ENCODE measurements around the gene INPP4A.
A peak's percentile ranks its signal among the peaks of the same experiment; 100 is the strongest.

Gene INPP4A

DNA sequence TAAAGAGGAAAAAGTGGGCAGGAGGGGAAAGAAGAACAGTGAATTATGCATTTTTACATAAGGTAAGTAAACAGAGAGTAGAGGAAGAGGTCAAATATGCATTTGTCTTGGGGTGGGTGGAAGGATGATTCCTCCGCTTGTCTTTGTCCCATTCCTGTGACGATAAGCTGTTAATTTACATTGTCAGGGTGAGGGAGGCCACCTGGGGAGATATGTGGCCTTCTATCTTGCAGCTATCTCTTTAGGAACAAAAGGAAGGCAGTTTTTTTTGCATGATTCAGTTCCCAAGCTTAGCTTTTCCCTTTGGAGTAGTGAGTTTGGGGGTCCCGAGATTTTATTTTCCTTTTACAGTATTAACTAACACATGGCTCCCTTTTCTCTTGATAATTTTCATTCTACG is 2.2 kb upstream of the INPP4A start:
- TF ChIP-seq ZNF140 (tag by site-specific recombination; IDR thresholded peaks at IDR 0.05) (no peak), ZNF354C (tag by site-specific recombination; IDR thresholded peaks at IDR 0.05; ENCODE audit: borderline replicate concordance, low read depth) (no peak), ZNF174 (tag by site-specific recombination; IDR thresholded peaks at IDR 0.05) (no peak), TCF7L2 (IDR thresholded peaks at IDR 0.05; ENCODE audit: borderline replicate concordance, low read depth, low read length) (no peak), ZIC2 (tag by site-specific recombination; IDR thresholded peaks at IDR 0.05) (no peak), PBX3 (CRISPR knock-in tag; IDR thresholded peaks at IDR 0.05) (no peak), ZNF658 (tag by site-specific recombination; IDR thresholded peaks at IDR 0.05) (no peak), KLF1 (tag by site-specific recombination; IDR thresholded peaks at IDR 0.05) (no peak), ZNF623 (tag by site-specific recombination; IDR thresholded peaks at IDR 0.05) (no peak)
- Histone ChIP-seq H3K9me3 (ENCODE audit: control insufficient read depth, insufficient read depth, low read depth, low read length) (no peaks in the 10 kb centered on the region), H3K36me3 (ENCODE audit: control insufficient read depth in 2 of 2, insufficient read depth in 1 of 2, low read length in 2 of 2) (no peaks in the 10 kb centered on the region), H3K4me1 (ENCODE audit: control insufficient read depth, insufficient read depth, low read length) (peaks cover 6% of the 10 kb centered on the region; the same call in 1 of the 2 replicates), H3K27ac (ENCODE audit: extremely low read depth, low read depth, low read length) (no peak overlapping the region), H3K4me3 (ENCODE audit: low read depth, low read length) (no peak overlapping the region)
- ChIA-PET POLR2A (no interaction called here), CTCF (no interaction called here)

DNA sequence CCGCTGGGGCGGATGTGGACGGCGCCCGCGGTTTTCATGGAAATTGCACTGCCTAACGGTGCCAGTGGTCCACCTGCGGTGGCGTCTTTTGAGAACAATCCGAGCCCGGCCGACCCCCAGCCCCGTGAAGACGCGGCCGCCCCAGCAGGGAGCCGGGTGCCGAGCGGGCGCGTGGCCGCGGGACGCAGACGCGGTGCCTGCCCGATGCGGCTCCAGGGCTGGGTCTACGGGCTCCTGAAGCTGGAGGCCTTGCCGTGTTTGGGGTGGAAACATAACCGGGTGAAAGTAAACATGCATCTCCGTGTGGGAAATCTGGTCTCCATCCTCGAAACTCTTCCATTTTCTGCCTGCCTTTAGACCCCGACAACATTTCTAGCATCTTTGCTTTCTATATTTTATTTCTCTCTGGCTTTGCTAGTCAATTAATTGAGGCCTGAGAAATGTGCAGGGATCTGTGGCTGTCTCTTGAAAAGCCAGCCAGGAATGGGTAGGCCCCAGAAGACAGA is 572 bp downstream of the INPP4A start:
- H3K4me1 ChIP-seq (ENCODE audit: control insufficient read depth, insufficient read depth, low read length), result peaks cover 14% of the 10 kb centered on the region
- H3K9me3 ChIP-seq (ENCODE audit: control insufficient read depth, insufficient read depth, low read depth, low read length), result no peaks in the 10 kb centered on the region
- CTCF ChIA-PET, result interaction anchor here (0.6 kb wide), 1 partner anchor 160 kb away, joined by 3 read pairs; no protein-coding TSS in a partner anchor
- POLR2A ChIA-PET, result interaction anchor here (0.7 to 1.0 kb wide), 2 partner anchors 21 to 79 kb away, joined by 3 to 5 read pairs; no protein-coding TSS in a partner anchor
- peak; percentile 56 for TF ChIP-seq ZBTB26 (tag by site-specific recombination; optimal IDR thresholded peaks at IDR 0.05)
- TF ChIP-seq ZIC2 (tag by site-specific recombination; IDR thresholded peaks at IDR 0.05), result peak; percentile 30; the same call in 1 of the 2 replicates
- no peak for TF ChIP-seq GLIS2 (tag by site-specific recombination; IDR thresholded peaks at IDR 0.05)
- peak; percentile 15 for TF ChIP-seq ZNF335 (tag by site-specific recombination; conservative IDR thresholded peaks at IDR 0.05)
- TF ChIP-seq KLF7 (tag by site-specific recombination; IDR thresholded peaks at IDR 0.05; ENCODE audit: borderline replicate concordance), result no peak
- peak overlapping the region; percentile 64 for H3K27ac ChIP-seq (ENCODE audit: extremely low read depth, low read depth, low read length)
- H3K36me3 ChIP-seq (ENCODE audit: control insufficient read depth in 2 of 2, insufficient read depth in 1 of 2, low read length in 2 of 2), result no peaks in the 10 kb centered on the region
- peak overlapping the region; percentile 76 for H3K4me3 ChIP-seq (ENCODE audit: low read depth, low read length)

DNA sequence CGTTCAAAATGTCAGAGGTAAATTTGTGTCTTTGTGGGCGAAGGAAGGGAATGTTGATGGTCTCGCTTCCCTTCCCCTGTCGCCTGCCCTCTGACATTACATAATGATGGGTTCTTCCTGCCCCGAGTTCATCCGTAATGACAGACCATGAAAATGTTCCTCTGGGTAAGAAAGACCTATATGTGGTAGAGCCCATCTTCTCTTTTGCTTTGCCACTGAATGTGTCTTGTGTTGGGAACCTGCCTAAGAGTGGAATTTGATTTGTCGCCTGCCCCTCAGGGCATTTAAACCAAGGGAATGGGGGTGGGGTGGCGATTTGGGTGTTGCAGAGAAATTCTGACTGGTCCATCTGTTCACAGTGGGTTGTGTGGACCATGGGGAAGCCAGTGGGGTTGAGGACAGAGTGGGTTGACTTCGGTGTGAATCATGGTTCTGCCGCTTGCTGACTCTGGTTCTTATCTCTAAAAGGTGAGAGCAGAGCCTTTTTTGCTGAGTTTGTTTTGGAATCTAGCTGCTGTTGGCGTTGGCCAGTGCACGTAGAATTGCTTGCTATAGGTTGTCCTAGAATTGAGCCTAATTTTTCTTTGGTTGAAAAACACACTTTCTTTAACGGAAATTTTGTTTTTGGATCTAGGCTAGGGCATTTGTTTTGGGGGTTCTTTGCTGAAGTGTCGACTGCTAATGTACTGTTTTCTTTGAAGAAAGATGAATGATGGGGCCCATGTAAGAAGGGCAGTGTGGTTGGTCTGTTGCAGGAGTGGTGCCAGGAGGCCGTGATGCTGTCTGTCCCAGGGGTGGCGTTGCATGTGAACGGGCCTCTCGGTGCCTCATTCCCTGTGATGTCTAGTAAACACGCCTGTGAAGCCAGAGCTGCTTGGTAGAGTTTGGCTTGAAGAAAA is 1.3 kb downstream of the INPP4A start:
- CTCF ChIA-PET, result interaction anchor here (0.5 to 1.3 kb wide), 5 partner anchors 17 to 749 kb away, joined by 3 to 12 read pairs (median 3); no protein-coding TSS in a partner anchor
- peak; percentile 36; the same call in 1 of the 2 replicates for TF ChIP-seq ZBTB20 (tag by site-specific recombination; IDR thresholded peaks at IDR 0.05)
- no peak for TF ChIP-seq ZNF561 (tag by site-specific recombination; IDR thresholded peaks at IDR 0.05; ENCODE audit: borderline replicate concordance)
- TF ChIP-seq ZFP69B (tag by site-specific recombination; IDR thresholded peaks at IDR 0.05), result 0 out of 2 replicates have a peak, but pooled peaks have one; percentile 6
- TF ChIP-seq, protein P1, sequence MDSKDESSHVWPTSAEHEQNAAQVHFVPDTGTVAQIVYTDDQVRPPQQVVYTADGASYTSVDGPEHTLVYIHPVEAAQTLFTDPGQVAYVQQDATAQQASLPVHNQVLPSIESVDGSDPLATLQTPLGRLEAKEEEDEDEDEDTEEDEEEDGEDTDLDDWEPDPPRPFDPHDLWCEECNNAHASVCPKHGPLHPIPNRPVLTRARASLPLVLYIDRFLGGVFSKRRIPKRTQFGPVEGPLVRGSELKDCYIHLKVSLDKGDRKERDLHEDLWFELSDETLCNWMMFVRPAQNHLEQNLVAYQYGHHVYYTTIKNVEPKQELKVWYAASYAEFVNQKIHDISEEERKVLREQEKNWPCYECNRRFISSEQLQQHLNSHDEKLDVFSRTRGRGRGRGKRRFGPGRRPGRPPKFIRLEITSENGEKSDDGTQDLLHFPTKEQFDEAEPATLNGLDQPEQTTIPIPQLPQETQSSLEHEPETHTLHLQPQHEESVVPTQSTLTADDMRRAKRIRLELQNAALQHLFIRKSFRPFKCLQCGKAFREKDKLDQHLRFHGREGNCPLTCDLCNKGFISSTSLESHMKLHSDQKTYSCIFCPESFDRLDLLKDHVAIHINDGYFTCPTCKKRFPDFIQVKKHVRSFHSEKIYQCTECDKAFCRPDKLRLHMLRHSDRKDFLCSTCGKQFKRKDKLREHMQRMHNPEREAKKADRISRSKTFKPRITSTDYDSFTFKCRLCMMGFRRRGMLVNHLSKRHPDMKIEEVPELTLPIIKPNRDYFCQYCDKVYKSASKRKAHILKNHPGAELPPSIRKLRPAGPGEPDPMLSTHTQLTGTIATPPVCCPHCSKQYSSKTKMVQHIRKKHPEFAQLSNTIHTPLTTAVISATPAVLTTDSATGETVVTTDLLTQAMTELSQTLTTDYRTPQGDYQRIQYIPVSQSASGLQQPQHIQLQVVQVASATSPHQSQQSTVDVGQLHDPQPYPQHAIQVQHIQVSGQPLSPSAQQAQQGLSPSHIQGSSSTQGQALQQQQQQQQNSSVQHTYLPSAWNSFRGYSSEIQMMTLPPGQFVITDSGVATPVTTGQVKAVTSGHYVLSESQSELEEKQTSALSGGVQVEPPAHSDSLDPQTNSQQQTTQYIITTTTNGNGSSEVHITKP (tag by site-specific recombination; IDR thresholded peaks at IDR 0.05), result peak; percentile 87
- TF ChIP-seq ZNF707 (tag by site-specific recombination; IDR thresholded peaks at IDR 0.05), result no peak
- TF ChIP-seq, protein P2, sequence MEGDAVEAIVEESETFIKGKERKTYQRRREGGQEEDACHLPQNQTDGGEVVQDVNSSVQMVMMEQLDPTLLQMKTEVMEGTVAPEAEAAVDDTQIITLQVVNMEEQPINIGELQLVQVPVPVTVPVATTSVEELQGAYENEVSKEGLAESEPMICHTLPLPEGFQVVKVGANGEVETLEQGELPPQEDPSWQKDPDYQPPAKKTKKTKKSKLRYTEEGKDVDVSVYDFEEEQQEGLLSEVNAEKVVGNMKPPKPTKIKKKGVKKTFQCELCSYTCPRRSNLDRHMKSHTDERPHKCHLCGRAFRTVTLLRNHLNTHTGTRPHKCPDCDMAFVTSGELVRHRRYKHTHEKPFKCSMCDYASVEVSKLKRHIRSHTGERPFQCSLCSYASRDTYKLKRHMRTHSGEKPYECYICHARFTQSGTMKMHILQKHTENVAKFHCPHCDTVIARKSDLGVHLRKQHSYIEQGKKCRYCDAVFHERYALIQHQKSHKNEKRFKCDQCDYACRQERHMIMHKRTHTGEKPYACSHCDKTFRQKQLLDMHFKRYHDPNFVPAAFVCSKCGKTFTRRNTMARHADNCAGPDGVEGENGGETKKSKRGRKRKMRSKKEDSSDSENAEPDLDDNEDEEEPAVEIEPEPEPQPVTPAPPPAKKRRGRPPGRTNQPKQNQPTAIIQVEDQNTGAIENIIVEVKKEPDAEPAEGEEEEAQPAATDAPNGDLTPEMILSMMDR (tag by site-specific recombination; IDR thresholded peaks at IDR 0.05), result peak; percentile 25; the same call in 1 of the 2 replicates
- TF ChIP-seq ZNF544 (tag by site-specific recombination; IDR thresholded peaks at IDR 0.05), result no peak

More for the DNA sequence above, 1.3 kb downstream of the INPP4A start:
- H3K36me3 ChIP-seq (ENCODE audit: control insufficient read depth in 2 of 2, insufficient read depth in 1 of 2, low read length in 2 of 2), result no peaks in the 10 kb centered on the region
- H3K9me3 ChIP-seq (ENCODE audit: control insufficient read depth, insufficient read depth, low read depth, low read length), result no peaks in the 10 kb centered on the region
- H3K4me1 ChIP-seq (ENCODE audit: control insufficient read depth, insufficient read depth, low read length), result peaks cover 14% of the 10 kb centered on the region
- POLR2A ChIA-PET, result interaction anchor here (0.8 kb wide), 1 partner anchor 18 kb away, joined by 3 read pairs; no protein-coding TSS in a partner anchor
- peak overlapping the region; percentile 76 for H3K4me3 ChIP-seq (ENCODE audit: low read depth, low read length)
- H3K27ac ChIP-seq (ENCODE audit: extremely low read depth, low read depth, low read length), result peak overlapping the region; percentile 64

Data from HEK293 (cell line).